Measurements from ENCODE around the gene GALNT7.

The GALNT7 gene

GRCh38 chr4:173259310-173259709, 90.7 kb downstream of the GALNT7 start:
- no peak for DNase-seq (ENCODE audit: low read depth in 2 of 3, low spot score in 2 of 3)

- no peak for DNase-seq (ENCODE audit: low read depth in 2 of 3, low spot score in 2 of 3)
Measured at GRCh38 chr4:173261052-173261451, 92.4 kb downstream of the GALNT7 start.

GRCh38 chr4:173262375-173262774, 93.8 kb downstream of the GALNT7 start:
- no peak for DNase-seq (ENCODE audit: low read depth in 2 of 3, low spot score in 2 of 3)

GRCh38 chr4:173264245-173264644, 95.6 kb downstream of the GALNT7 start:
- DNase-seq (ENCODE audit: low read depth in 2 of 3, low spot score in 2 of 3), result no peak

- DNase-seq (ENCODE audit: low read depth in 2 of 3, low spot score in 2 of 3), result no peak
Measured at GRCh38 chr4:173264684-173265185, 96.1 kb downstream of the GALNT7 start.

- DNase-seq (ENCODE audit: low read depth in 2 of 3, low spot score in 2 of 3), result no peak
Measured at GRCh38 chr4:173265751-173266150, 97.1 kb downstream of the GALNT7 start.

GRCh38 chr4:173267711-173268110, 99.1 kb downstream of the GALNT7 start:
- DNase-seq (ENCODE audit: low read depth in 2 of 3, low spot score in 2 of 3), result no peak

- no peak for DNase-seq (ENCODE audit: low read depth in 2 of 3, low spot score in 2 of 3)
Measured at GRCh38 chr4:173269280-173269679, 100.7 kb downstream of the GALNT7 start.

- DNase-seq (ENCODE audit: low read depth in 2 of 3, low spot score in 2 of 3), result no peak
Measured at GRCh38 chr4:173270312-173271027, 101.9 kb downstream of the GALNT7 start.

- no peak for DNase-seq (ENCODE audit: low read depth in 2 of 3, low spot score in 2 of 3)
Measured at GRCh38 chr4:173272314-173272713, 103.7 kb downstream of the GALNT7 start.

GRCh38 chr4:173272996-173273395, 104.4 kb downstream of the GALNT7 start:
- no peak for DNase-seq (ENCODE audit: low read depth in 2 of 3, low spot score in 2 of 3)

- DNase-seq (ENCODE audit: low read depth in 2 of 3, low spot score in 2 of 3), result no peak
Measured at GRCh38 chr4:173273941-173274340, 105.3 kb downstream of the GALNT7 start.

- DNase-seq (ENCODE audit: low read depth in 2 of 3, low spot score in 2 of 3), result no peak
Measured at GRCh38 chr4:173274744-173275143, 106.1 kb downstream of the GALNT7 start.

GRCh38 chr4:173275150-173275549, 106.5 kb downstream of the GALNT7 start:
- no peak for DNase-seq (ENCODE audit: low read depth in 2 of 3, low spot score in 2 of 3)

- DNase-seq (ENCODE audit: low read depth in 2 of 3, low spot score in 2 of 3), result no peak
Measured at GRCh38 chr4:173277340-173277739, 108.7 kb downstream of the GALNT7 start.

- DNase-seq (ENCODE audit: low read depth in 2 of 3, low spot score in 2 of 3), result no peak
Measured at GRCh38 chr4:173280998-173281397, 112.4 kb downstream of the GALNT7 start.

- DNase-seq (ENCODE audit: low read depth in 2 of 3, low spot score in 2 of 3), result no peak
Measured at GRCh38 chr4:173281406-173282255, 113.0 kb downstream of the GALNT7 start.

GRCh38 chr4:173282256-173282562, 113.6 kb downstream of the GALNT7 start:
- DNase-seq (ENCODE audit: low read depth in 2 of 3, low spot score in 2 of 3), result no peak

GRCh38 chr4:173282626-173283025, 114.0 kb downstream of the GALNT7 start:
- no peak for DNase-seq (ENCODE audit: low read depth in 2 of 3, low spot score in 2 of 3)

GRCh38 chr4:173284463-173284862, 115.9 kb downstream of the GALNT7 start:
- DNase-seq (ENCODE audit: low read depth in 2 of 3, low spot score in 2 of 3), result no peak

- DNase-seq (ENCODE audit: low read depth in 2 of 3, low spot score in 2 of 3), result no peak
Measured at GRCh38 chr4:173287486-173287885, 118.9 kb downstream of the GALNT7 start.

- DNase-seq (ENCODE audit: low read depth in 2 of 3, low spot score in 2 of 3), result peak in 2 of 3 experiments; percentile 49 to 58
Measured at GRCh38 chr4:173288296-173288695, 119.7 kb downstream of the GALNT7 start.

Data from activated CD8-positive, alpha-beta memory T cell treated with anti-CD3 and anti-CD28 coated beads for 48 hours (primary cell).